ENCODE measurements around the gene HIVEP3.

The HIVEP3 gene

DNA sequence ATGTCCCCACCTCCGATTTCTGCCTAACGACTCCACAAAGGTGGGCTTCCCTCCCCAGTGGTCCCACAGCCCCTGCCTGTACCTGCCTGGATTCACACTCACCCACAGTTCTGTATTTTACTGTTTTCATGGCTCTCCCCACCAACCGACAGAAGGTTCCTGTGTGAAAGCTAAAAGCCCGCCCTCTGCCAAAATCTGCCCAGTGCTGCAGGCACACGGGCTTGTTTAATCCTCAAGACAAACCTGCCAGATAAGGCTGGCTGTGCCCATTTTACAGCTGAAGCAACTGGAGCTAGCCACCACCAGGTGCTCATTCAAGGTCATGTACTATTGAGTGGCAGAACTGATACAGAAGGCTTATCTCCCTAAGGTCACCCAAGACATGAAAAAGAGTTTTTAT is 114.5 kb downstream of the HIVEP3 start:
- no peak for TF ChIP-seq FOXP2 (optimal IDR thresholded peaks at IDR 0.05; ENCODE audit: borderline replicate concordance, extremely low read depth, extremely low read length, insufficient read depth)
- TF ChIP-seq SIN3A (IDR thresholded peaks at IDR 0.05; ENCODE audit: borderline replicate concordance, insufficient read depth, low read length), result no peak
- TF ChIP-seq, protein P1, sequence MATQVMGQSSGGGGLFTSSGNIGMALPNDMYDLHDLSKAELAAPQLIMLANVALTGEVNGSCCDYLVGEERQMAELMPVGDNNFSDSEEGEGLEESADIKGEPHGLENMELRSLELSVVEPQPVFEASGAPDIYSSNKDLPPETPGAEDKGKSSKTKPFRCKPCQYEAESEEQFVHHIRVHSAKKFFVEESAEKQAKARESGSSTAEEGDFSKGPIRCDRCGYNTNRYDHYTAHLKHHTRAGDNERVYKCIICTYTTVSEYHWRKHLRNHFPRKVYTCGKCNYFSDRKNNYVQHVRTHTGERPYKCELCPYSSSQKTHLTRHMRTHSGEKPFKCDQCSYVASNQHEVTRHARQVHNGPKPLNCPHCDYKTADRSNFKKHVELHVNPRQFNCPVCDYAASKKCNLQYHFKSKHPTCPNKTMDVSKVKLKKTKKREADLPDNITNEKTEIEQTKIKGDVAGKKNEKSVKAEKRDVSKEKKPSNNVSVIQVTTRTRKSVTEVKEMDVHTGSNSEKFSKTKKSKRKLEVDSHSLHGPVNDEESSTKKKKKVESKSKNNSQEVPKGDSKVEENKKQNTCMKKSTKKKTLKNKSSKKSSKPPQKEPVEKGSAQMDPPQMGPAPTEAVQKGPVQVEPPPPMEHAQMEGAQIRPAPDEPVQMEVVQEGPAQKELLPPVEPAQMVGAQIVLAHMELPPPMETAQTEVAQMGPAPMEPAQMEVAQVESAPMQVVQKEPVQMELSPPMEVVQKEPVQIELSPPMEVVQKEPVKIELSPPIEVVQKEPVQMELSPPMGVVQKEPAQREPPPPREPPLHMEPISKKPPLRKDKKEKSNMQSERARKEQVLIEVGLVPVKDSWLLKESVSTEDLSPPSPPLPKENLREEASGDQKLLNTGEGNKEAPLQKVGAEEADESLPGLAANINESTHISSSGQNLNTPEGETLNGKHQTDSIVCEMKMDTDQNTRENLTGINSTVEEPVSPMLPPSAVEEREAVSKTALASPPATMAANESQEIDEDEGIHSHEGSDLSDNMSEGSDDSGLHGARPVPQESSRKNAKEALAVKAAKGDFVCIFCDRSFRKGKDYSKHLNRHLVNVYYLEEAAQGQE (IDR thresholded peaks at IDR 0.05; ENCODE audit: insufficient read depth in 1 of 2, low read depth in 2 of 2, low read length in 2 of 2), result no peak
- no peak for TF ChIP-seq TAF1 (IDR thresholded peaks at IDR 0.05; ENCODE audit: borderline replicate concordance, insufficient read depth, low read length)
- TF ChIP-seq POLR2AphosphoS5 (IDR thresholded peaks at IDR 0.05; ENCODE audit: low read depth, low read length), result no peak

DNA sequence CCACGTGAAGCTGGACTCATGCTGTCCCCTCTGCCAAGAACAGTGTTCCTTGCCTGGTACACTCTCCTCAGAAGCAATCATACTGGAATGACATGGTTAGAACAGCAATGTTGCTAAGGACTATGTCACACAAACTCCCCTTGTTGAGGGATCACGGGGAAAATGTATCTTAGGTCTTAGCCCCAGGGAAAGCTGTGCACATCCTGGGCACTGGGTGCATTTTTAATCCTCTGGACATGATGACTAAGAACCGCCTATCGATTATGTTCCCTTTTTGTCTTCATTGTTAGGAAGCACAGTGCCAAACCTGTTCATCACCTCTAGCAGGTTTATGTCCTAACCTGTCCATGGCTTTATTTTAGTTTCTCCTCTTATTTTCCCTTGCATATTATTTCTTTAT is 115.1 kb downstream of the HIVEP3 start:
- TF ChIP-seq SIN3A (IDR thresholded peaks at IDR 0.05; ENCODE audit: borderline replicate concordance, insufficient read depth, low read length), result no peak

DNA sequence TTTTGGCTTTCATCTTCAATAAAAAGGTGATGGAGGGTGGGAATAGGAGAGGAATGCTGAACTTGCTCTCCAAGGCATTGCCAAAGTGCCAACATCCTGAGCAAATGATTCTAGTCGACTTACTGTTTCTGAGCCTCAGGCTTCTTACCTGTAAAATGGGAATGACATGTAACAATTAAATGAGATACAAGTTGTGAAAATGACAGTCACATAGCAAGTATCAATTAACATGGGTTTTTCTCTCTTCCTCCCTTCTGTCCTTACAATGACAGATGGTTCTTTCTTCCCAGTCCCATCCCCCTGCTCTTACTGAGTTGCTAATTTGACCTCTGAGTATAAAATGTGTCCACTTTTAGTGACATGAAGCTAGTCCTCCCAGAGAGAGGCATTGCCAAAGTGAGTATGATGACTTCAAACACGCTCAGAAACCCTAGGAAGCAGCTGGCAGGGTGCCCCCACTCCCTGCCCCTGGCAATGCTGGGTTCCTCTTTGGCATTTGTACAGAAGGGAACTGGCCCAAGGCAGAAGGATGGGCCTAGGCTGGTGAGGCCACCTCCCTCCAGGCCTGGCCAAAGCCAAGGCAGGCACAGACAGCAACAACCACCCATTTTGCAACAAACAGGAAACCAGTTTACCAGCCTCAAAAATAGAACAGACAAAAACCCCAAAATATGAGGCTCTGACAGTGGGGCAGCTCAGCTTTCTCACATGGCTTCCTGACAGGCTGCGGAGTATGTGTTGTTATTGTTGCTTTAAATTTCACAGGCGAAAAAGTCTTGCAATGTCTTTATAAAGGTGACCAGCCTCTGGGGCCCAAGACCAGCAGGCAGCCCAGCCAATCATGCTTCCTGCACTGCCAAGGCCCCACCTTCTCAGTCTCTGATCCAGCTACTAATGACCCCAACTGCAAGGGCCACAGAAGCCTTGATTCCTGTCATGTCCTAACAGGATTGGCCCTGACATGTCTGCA is 115.9 kb downstream of the HIVEP3 start:
- TF ChIP-seq, protein P1 (IDR thresholded peaks at IDR 0.05; ENCODE audit: insufficient read depth in 1 of 2, low read depth in 2 of 2, low read length in 2 of 2), result no peak
- TF ChIP-seq FOXP2 (optimal IDR thresholded peaks at IDR 0.05; ENCODE audit: borderline replicate concordance, extremely low read depth, extremely low read length, insufficient read depth), result no peak

DNA sequence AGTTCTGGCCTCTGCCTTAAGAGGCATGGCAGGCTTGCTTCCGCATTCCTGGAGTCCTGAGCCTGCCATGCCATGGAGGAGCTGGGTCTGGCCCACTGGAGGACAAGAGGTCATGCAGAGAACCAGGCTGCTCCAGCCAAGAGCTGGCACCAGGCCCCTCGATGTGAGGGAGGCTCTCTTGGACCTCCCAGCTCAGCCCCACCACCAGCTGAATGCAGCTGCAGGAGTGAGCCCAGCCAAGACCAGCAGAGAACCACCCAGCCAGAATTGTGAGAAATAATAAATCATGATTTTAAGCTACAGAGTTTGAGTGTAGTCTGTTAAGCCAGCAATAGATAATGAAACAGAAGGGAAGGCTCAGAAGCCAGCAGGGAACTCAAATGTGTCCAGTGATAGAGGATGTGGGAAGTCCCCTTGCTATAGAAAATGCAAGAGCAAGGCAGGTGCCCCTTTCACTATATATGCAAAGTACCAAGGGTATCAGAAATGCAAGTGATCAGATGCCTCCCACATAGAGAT is 118.4 kb downstream of the HIVEP3 start:
- TF ChIP-seq SIN3A (IDR thresholded peaks at IDR 0.05; ENCODE audit: borderline replicate concordance, insufficient read depth, low read length), result no peak
- TF ChIP-seq FOXP2 (optimal IDR thresholded peaks at IDR 0.05; ENCODE audit: borderline replicate concordance, extremely low read depth, extremely low read length, insufficient read depth), result no peak
- TF ChIP-seq, protein P1 (IDR thresholded peaks at IDR 0.05; ENCODE audit: insufficient read depth in 1 of 2, low read depth in 2 of 2, low read length in 2 of 2), result no peak
- no peak for TF ChIP-seq POLR2AphosphoS5 (IDR thresholded peaks at IDR 0.05; ENCODE audit: low read depth, low read length)
- no peak for TF ChIP-seq TAF1 (IDR thresholded peaks at IDR 0.05; ENCODE audit: borderline replicate concordance, insufficient read depth, low read length)

GRCh38 chr1:41799723-41800122 is 119.0 kb downstream of the HIVEP3 start:
- no peak for TF ChIP-seq FOXP2 (optimal IDR thresholded peaks at IDR 0.05; ENCODE audit: borderline replicate concordance, extremely low read depth, extremely low read length, insufficient read depth)
- no peak for TF ChIP-seq POLR2AphosphoS5 (IDR thresholded peaks at IDR 0.05; ENCODE audit: low read depth, low read length)
- TF ChIP-seq, protein P1 (IDR thresholded peaks at IDR 0.05; ENCODE audit: insufficient read depth in 1 of 2, low read depth in 2 of 2, low read length in 2 of 2), result no peak
- no peak for TF ChIP-seq TAF1 (IDR thresholded peaks at IDR 0.05; ENCODE audit: borderline replicate concordance, insufficient read depth, low read length)
- TF ChIP-seq SIN3A (IDR thresholded peaks at IDR 0.05; ENCODE audit: borderline replicate concordance, insufficient read depth, low read length), result no peak
